Subcutaneous adipose tissue (tissue), 4 donors: ENCODE results near the gene PIN1. TPM values are rescaled to one million over a fixed set of nuclear protein-coding genes. Genes with fewer than 3 reads are reported as not detected.

Experiments used
- CTCF ChIP-seq: fragments of 450-650 bp; IDR thresholded peaks from one replicate; pipeline ENCODE4 v1.5.1; 2016; ENCODE audit warnings: low read depth, mild to moderate bottlenecking, control low read depth, antibody characterized with exemption, moderate library complexity
- total RNA-seq, 4 donors: library from RNA; depleted of rRNA; stranded (reverse); fragments of >200 nt; gene quantifications; one replicate each; pipeline ENCODE4 v1.1.0, GENCODE V29; 2016

Gene PIN1
- total RNA-seq, 4 donors from 2014 or later = 43.9 to 117 (median 80.5) TPM

- TF ChIP-seq CTCF = no peak
Observed at GRCh38 chr19:9792206-9793070, 42.7 kb upstream of the PIN1 start.

- TF ChIP-seq CTCF = no peak
Observed at GRCh38 chr19:9793071-9793591, 42.0 kb upstream of the PIN1 start.

GRCh38 chr19:9796113-9796773, 38.9 kb upstream of the PIN1 start:
- TF ChIP-seq CTCF = no peak

GRCh38 chr19:9797871-9798270, 37.2 kb upstream of the PIN1 start:
- TF ChIP-seq CTCF = no peak

GRCh38 chr19:9799162-9799561, 36.0 kb upstream of the PIN1 start:
- TF ChIP-seq CTCF = no peak

GRCh38 chr19:9801976-9802375, 33.1 kb upstream of the PIN1 start:
- no peak for TF ChIP-seq CTCF

- no peak for TF ChIP-seq CTCF
Observed at GRCh38 chr19:9806803-9807202, 28.3 kb upstream of the PIN1 start.
